K562 (cell line): ENCODE results near the gene TNN. TPM values are rescaled to one million over a fixed set of nuclear protein-coding genes. Genes with fewer than 3 reads are reported as not detected.

Experiments
- ATAC-seq: fragments of 200-7000 bp; cut with Tn5 transposase; 3 replicates; pipeline ENCODE4 v1.9.1; 2020; ENCODE audit warnings: moderate library complexity
- BruUV-seq: library from RNA; stranded (reverse); fragments of 400-500 nt; replicated peaks from 2 replicates; lab custom pipeline; 2021; lab: Mats Ljungman, UMichigan
- CTCF ChIA-PET: fragments of 300-600 bp; formaldehyde crosslinking; extraction: SDS; loops from one replicate; lab custom pipeline; 2021; ENCODE audit warnings: low intra/inter-chr PET ratio; lab: Yijun Ruan, JAX
- POLR2A ChIA-PET: fragments of 300-600, 350-650 bp; sonication (Branson Sonifier 250); formaldehyde crosslinking; extraction: SDS; loops from one replicate; lab custom pipeline; 2021; ENCODE audit warnings: antibody characterized with exemption, inconsistent platforms; lab: Yijun Ruan, JAX
- DNase-seq, 4 experiments: peaks; one replicate each; pipeline versions ENCODE4 v3.0.0 to v3.0.0-alpha.2; 2011 to 2018; ENCODE audit warnings: low spot score in 3 of 4, mixed read lengths in 3 of 4; ENCODE audit errors: extremely low read depth in 1 of 4
- FAIRE-seq: peaks from 2 replicates; lab custom pipeline; 2011; peaks lifted over from hg19 to GRCh38; lab: Jason Lieb, UNC
- H2AFZ ChIP-seq: 2 replicates; pipeline ENCODE4 v1.6.0; 2011; ENCODE audit warnings: low read depth, low read length, control low read depth, inconsistent platforms
- H3K27ac ChIP-seq: fragments of 200-600 bp; 3 replicates; pipeline ENCODE4 v1.8.0; 2011; ENCODE audit warnings: low read depth, mild to moderate bottlenecking, control low read depth, inconsistent platforms, low read length, moderate library complexity, mixed read lengths; ENCODE audit errors: extremely low read depth
- H3K27me3 ChIP-seq, 2 experiments: fragments of 300-600 bp in 1 of 2; 2 replicates in 1 of 2; 3 replicates in 1 of 2; pipeline versions ENCODE4 v1.6.0 to v1.8.0; 2011; ENCODE audit warnings: inconsistent platforms in 2 of 2, low read length in 2 of 2, mild to moderate bottlenecking in 1 of 2, mixed read lengths in 1 of 2, moderate library complexity in 1 of 2; ENCODE audit not compliant: control insufficient read depth in 2 of 2, insufficient read depth in 2 of 2
- H3K36me3 ChIP-seq: fragments of 300-600 bp; 3 replicates; pipeline ENCODE4 v1.8.0; 2011; ENCODE audit warnings: mild to moderate bottlenecking, low read length, inconsistent platforms; ENCODE audit not compliant: control insufficient read depth, insufficient read depth
- H3K4me1 ChIP-seq, 2 experiments: fragments of 200-600 bp in 1 of 2; replicated peaks in 1 of 2; 2 replicates in 1 of 2; 3 replicates in 1 of 2; pipeline versions ENCODE4 v1.5.1 to v1.8.0; 2011; ENCODE audit warnings: inconsistent platforms in 2 of 2, low read length in 2 of 2, mild to moderate bottlenecking in 1 of 2, mixed read lengths in 1 of 2, moderate library complexity in 1 of 2; ENCODE audit not compliant: control insufficient read depth in 2 of 2, insufficient read depth in 2 of 2
- H3K4me2 ChIP-seq: 2 replicates; pipeline ENCODE4 v1.6.1; 2011; ENCODE audit warnings: low read length, control low read depth, inconsistent platforms, mixed read lengths; ENCODE audit not compliant: insufficient read depth
- H3K4me3 ChIP-seq: fragments of 200-600 bp; sonication (generic), shearing (Covaris generic); 2 replicates; pipeline ENCODE4 v1.5.1; 2016; ENCODE audit warnings: control low read depth, inconsistent platforms
- H3K79me2 ChIP-seq: fragments of 200-600 bp; 3 replicates; pipeline ENCODE4 v1.8.0; 2011; ENCODE audit warnings: low read length, inconsistent platforms; ENCODE audit not compliant: control insufficient read depth, insufficient read depth
- H3K9ac ChIP-seq, 2 experiments: 2 replicates each; pipeline versions ENCODE4 v1.6.0 to v1.6.1; 2011; ENCODE audit warnings: low read depth in 2 of 2, low read length in 2 of 2, control low read depth in 1 of 2, inconsistent platforms in 1 of 2, mild to moderate bottlenecking in 1 of 2, mixed read lengths in 1 of 2; ENCODE audit not compliant: insufficient read depth in 1 of 2
- H3K9me1 ChIP-seq: one replicate; pipeline ENCODE4 v1.6.0; 2011; ENCODE audit warnings: inconsistent platforms, mild to moderate bottlenecking, low read length, moderate library complexity; ENCODE audit not compliant: control insufficient read depth, insufficient read depth
- H3K9me3 ChIP-seq: replicated peaks from 2 replicates; pipeline ENCODE4 v1.5.1; 2011; ENCODE audit warnings: low read depth, low read length, inconsistent platforms; ENCODE audit not compliant: control insufficient read depth, insufficient read depth
- H4K20me1 ChIP-seq: replicated peaks from 2 replicates; pipeline ENCODE4 v1.6.1; 2011; ENCODE audit warnings: low read length, inconsistent platforms, mixed read lengths; ENCODE audit not compliant: control insufficient read depth, insufficient read depth
- CBX5 ChIP-seq: IDR thresholded peaks from 2 replicates; pipeline ENCODE4 v1.6.1; 2014; ENCODE audit warnings: low read depth, borderline replicate concordance
- MAFG ChIP-seq: fragments of 450-650 bp; conservative IDR thresholded peaks from 2 replicates; pipeline ENCODE4 v1.6.1; 2016; ENCODE audit warnings: missing genetic modification characterization, missing compliant biosample characterization
- NR2F6 ChIP-seq: fragments of 450-650 bp; formaldehyde crosslinking; IDR thresholded peaks from 2 replicates; pipeline ENCODE4 v1.4.0; 2020; ENCODE audit warnings: mild to moderate bottlenecking
- PKNOX1 ChIP-seq: fragments of 450-650 bp; IDR thresholded peaks from 2 replicates; pipeline ENCODE4 v1.6.1; 2016
- RFX1 ChIP-seq: fragments of 450-650 bp; IDR thresholded peaks from 2 replicates; pipeline ENCODE4 v1.6.1; 2016; ENCODE audit warnings: mild to moderate bottlenecking, moderate library complexity
- ZNF354B ChIP-seq: fragments of 250-450 bp; sonication (Bioruptor Pico); IDR thresholded peaks from 2 replicates; pipeline ENCODE4 v1.4.0; 2020
- WGBS: fragments of 100-300 bp; shearing (Covaris generic); methylation state at CpG from one replicate; pipeline ENCODE4 v1.1.6; 2016; ENCODE audit warnings: low coverage, mixed read lengths; ENCODE audit not compliant: insufficient coverage; ENCODE audit errors: missing lambda C conversion rate; 5-methylcytosine and 5-hydroxymethylcytosine counted together
- in situ Hi-C: fragments of 300-500 bp; cut with MboI; formaldehyde crosslinking; loops from 4 replicates; pipeline ENCODE4 v1.15.0; 2018; ENCODE audit warnings: inconsistent platforms, mixed read lengths
- intact Hi-C: fragments of 100-400 bp; cut with micrococcal nuclease; formaldehyde crosslinking; loops from 2 replicates; pipeline ENCODE4 v1.14.2; 2022
- polyA plus RNA-seq, 8 experiments: library from polyadenylated mRNA; depleted of rRNA in 4 of 8; stranded (reverse) in 5 of 8; unstranded in 3 of 8; fragments of >200 nt; fragmentation: Nextera tagmentation in 2 of 8; fragmentation: Illumina TruSeq in 1 of 8; extraction: Ambion mirVana in 2 of 8; extraction: Trizol in 1 of 8; gene quantifications; 2 replicates each; pipeline versions ENCODE4 v1.2.1 to v1.2.3, GENCODE V29; 2011 to 2014; ENCODE audit warnings: inconsistent platforms in 1 of 8, missing spikeins in 1 of 8
- total RNA-seq, 7 experiments: library from RNA; depleted of rRNA in 6 of 7; stranded (reverse); fragments of >200 nt in 6 of 7; fragmentation: Illumina TruSeq in 2 of 7; extraction: Trizol in 2 of 7; gene quantifications; 2 replicates each; pipeline versions ENCODE4 v1.2.1 to v1.2.3, GENCODE V29; 2011 to 2021; ENCODE audit warnings: low replicate concordance in 1 of 7

The TNN gene
- total and polyA plus RNA-seq, 9 of the 15 experiments (the other 6 are each of a cell fraction or from before 2014, with no cell fraction given), result 0.01 to 0.09 (median 0.07) TPM; not detected in 4

- Histone ChIP-seq H3K4me1 (no peaks in the 10 kb centered on the region), H3K4me3 (no peak overlapping the region), H3K4me2 (no peak overlapping the region), H3K9ac (no peak overlapping the region), H3K9me1 (no peaks in the 10 kb centered on the region), H3K27ac (no peak overlapping the region), H3K79me2 (no peaks in the 10 kb centered on the region), H4K20me1 (no peaks in the 10 kb centered on the region; the same call in 1 of the 2 replicates), H3K27me3 (peaks cover 0 to 19% of the 10 kb centered on the region in 2 experiments; a peak in 2 of 5 replicates), H3K36me3 (peaks cover 7% of the 10 kb centered on the region; the same call in 1 of the 3 replicates), H2AFZ (no peak overlapping the region), H3K9me3 (no peaks in the 10 kb centered on the region)
- WGBS, result 15% methylated on average over 6 of the region's 6 CpGs
- ChIA-PET CTCF (no interaction called here), POLR2A (interaction anchor here (0.7 to 0.8 kb wide), 2 partner anchors 13 to 28 kb away, joined by 3 read pairs; no protein-coding TSS in a partner anchor)
- no peak for DNase-seq
- no peak for FAIRE-seq
- in situ Hi-C loops, result no loop called here
- no peak for ATAC-seq
- TF ChIP-seq ZNF354B (CRISPR knock-in tag) (no peak), PKNOX1 (0 out of 2 replicates have a peak, but pooled peaks have one; percentile 26), RFX1 (peak; percentile 91)
- intact Hi-C loops, result no loop called here
- no TSS peak for BruUV-seq
These were observed 90.5 kb downstream of the TNN start for GRCh38 chr1:175158170-175158591.

- Histone ChIP-seq H3K9me1 (no peaks in the 10 kb centered on the region), H3K79me2 (no peaks in the 10 kb centered on the region), H3K4me1 (no peaks in the 10 kb centered on the region), H3K4me2 (no peak overlapping the region), H3K27ac (no peak overlapping the region), H3K36me3 (peaks cover 7% of the 10 kb centered on the region; the same call in 1 of the 3 replicates), H3K27me3 (no peaks in the 10 kb centered on the region), H3K9ac (no peak overlapping the region), H2AFZ (no peak overlapping the region), H3K4me3 (no peak overlapping the region), H4K20me1 (no peaks in the 10 kb centered on the region), H3K9me3 (no peaks in the 10 kb centered on the region)
- WGBS, result 43% methylated on average over 4 of the region's 4 CpGs
- ChIA-PET CTCF (no interaction called here), POLR2A (interaction anchor here (1.1 kb wide), 1 partner anchor 8 kb away, joined by 3 read pairs; no protein-coding TSS in a partner anchor)
- DNase-seq (no peak), ATAC-seq (no peak), FAIRE-seq (no peak)
- TF ChIP-seq MAFG (tag) (no peak), NR2F6 (CRISPR knock-in tag) (no peak), CBX5 (no peak)
- in situ Hi-C loops, result no loop called here
- intact Hi-C loops, result no loop called here
- BruUV-seq, result no TSS peak
These were observed 95.3 kb downstream of the TNN start for GRCh38 chr1:175162955-175163354.
